Tibial nerve (tissue), 4 donors: Measurements from ENCODE around the gene MRM1. TPM values are rescaled to one million over a fixed set of nuclear protein-coding genes. Genes with fewer than 3 reads are reported as not detected.

Experiments used
- DNase-seq, 2 donors: peaks; one replicate each; pipeline ENCODE4 v3.0.0-alpha.2; 2019; ENCODE audit warnings: low spot score in 2 of 2
- H3K27ac ChIP-seq, 4 donors: fragments of 200-600 bp; sonication (generic) in 3 of 4; one replicate each; pipeline ENCODE4 v1.5.1; 2017 to 2019; ENCODE audit warnings: mild to moderate bottlenecking in 1 of 4
- H3K27me3 ChIP-seq, 2 donors: fragments of 200-600 bp; sonication (generic) in 1 of 2; one replicate each; pipeline versions ENCODE4 v1.5.1 to v1.6.0; 2017 to 2019
- H3K36me3 ChIP-seq, 3 donors: fragments of 200-600 bp; sonication (generic); one replicate each; pipeline ENCODE4 v1.5.1; 2018 to 2019
- H3K4me1 ChIP-seq, 4 donors: fragments of 200-600 bp; sonication (generic) in 3 of 4; one replicate each; pipeline ENCODE4 v1.5.1; 2017 to 2019
- H3K4me3 ChIP-seq, 4 donors: fragments of 200-600 bp; sonication (generic) in 3 of 4; one replicate each; pipeline ENCODE4 v1.5.1; 2017 to 2019; ENCODE audit warnings: mild to moderate bottlenecking in 1 of 4, moderate library complexity in 1 of 4
- H3K9me3 ChIP-seq, 4 donors: fragments of 200-600 bp; sonication (generic) in 3 of 4; one replicate each; pipeline ENCODE4 v1.5.1; 2017 to 2019
- EP300 ChIP-seq, 2 donors: sonication (generic); formaldehyde crosslinking; IDR thresholded peaks; one replicate each; pipeline ENCODE4 v1.6.1; 2017; ENCODE audit warnings: antibody characterized with exemption in 2 of 2, mild to moderate bottlenecking in 1 of 2
- POLR2A ChIP-seq, 2 donors: fragments of 450-650 bp; IDR thresholded peaks; one replicate each; pipeline ENCODE4 v1.6.1; 2017; ENCODE audit warnings: antibody characterized with exemption in 2 of 2, mild to moderate bottlenecking in 2 of 2, moderate library complexity in 2 of 2
- WGBS, 2 donors: methylation state at CpG; one replicate each; pipeline ENCODE4 v1.1.5; 2018; 5-methylcytosine and 5-hydroxymethylcytosine counted together
- total RNA-seq, 4 donors: library from RNA; depleted of rRNA; stranded (reverse); fragments of >200 nt; gene quantifications; one replicate each; pipeline ENCODE4 v1.1.0, GENCODE V29; 2016
- TF ChIP-seq, protein P1 (sequence below), 5 experiments: fragments of 200-600 bp in 3 of 5; fragments of 450-650 bp in 2 of 5; sonication (generic) in 3 of 5; IDR thresholded peaks; one replicate each; pipeline ENCODE4 v1.5.1; 2016 to 2019; ENCODE audit warnings: antibody characterized with exemption in 5 of 5, mild to moderate bottlenecking in 3 of 5, moderate library complexity in 2 of 5

MRM1 gene
- total RNA-seq, 4 donors from 2014 or later: 9.8 to 14.2 (median 11.5) TPM

DNA sequence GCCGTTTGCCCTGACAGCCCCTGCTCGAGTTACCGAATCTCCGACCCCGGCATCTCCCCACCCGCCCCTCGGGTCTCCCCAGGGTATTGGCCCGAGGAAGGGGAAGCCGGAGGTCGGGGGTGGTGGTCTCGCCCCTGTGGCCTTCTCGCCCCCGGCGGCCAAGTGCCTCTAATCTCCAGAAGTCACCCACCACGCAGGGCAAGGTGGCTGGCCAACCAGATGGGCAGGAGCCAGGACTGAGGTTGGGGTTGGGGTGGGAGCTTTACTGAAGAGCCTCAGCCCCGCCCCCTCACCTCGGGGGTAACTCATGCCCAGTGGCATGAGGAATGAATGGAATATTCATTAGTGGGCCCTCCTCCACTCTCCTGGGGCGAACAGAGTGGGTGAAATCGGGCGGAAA lies 9.1 kb upstream of the MRM1 start:
- H3K4me1 ChIP-seq: peaks cover 0 to 23% (median 10%) of the 10 kb centered on the region in 4 donors
- WGBS, 2 donors: 4 to 6% methylated on average over 18 to 20 of the region's 20 CpGs
- TF ChIP-seq POLR2A (IDR thresholded peaks at IDR 0.05) (no peak), EP300 (IDR thresholded peaks at IDR 0.05) (no peak)
- TF ChIP-seq, protein P1, sequence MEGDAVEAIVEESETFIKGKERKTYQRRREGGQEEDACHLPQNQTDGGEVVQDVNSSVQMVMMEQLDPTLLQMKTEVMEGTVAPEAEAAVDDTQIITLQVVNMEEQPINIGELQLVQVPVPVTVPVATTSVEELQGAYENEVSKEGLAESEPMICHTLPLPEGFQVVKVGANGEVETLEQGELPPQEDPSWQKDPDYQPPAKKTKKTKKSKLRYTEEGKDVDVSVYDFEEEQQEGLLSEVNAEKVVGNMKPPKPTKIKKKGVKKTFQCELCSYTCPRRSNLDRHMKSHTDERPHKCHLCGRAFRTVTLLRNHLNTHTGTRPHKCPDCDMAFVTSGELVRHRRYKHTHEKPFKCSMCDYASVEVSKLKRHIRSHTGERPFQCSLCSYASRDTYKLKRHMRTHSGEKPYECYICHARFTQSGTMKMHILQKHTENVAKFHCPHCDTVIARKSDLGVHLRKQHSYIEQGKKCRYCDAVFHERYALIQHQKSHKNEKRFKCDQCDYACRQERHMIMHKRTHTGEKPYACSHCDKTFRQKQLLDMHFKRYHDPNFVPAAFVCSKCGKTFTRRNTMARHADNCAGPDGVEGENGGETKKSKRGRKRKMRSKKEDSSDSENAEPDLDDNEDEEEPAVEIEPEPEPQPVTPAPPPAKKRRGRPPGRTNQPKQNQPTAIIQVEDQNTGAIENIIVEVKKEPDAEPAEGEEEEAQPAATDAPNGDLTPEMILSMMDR (IDR thresholded peaks at IDR 0.05): no peak
- peaks cover 0 to 24% (median 0%) of the 10 kb centered on the region in 3 donors for H3K36me3 ChIP-seq
- no peaks in the 10 kb centered on the region for H3K9me3 ChIP-seq
- no peak for DNase-seq
- H3K4me3 ChIP-seq: peak overlapping the region; percentile 44 to 85 (median 69)
- peak overlapping the region in 3 of 4 donors; percentile 57 to 84 (median 79) for H3K27ac ChIP-seq
- no peaks in the 10 kb centered on the region for H3K27me3 ChIP-seq

GRCh38 chr17:36592716-36593321 lies 8.6 kb upstream of the MRM1 start:
- peaks cover 0 to 23% (median 10%) of the 10 kb centered on the region in 4 donors for H3K4me1 ChIP-seq
- peak overlapping the region in 3 of 4 donors; percentile 44 to 85 (median 67) for H3K4me3 ChIP-seq
- H3K27me3 ChIP-seq: no peaks in the 10 kb centered on the region
- no peaks in the 10 kb centered on the region for H3K9me3 ChIP-seq
- TF ChIP-seq, protein P1 (IDR thresholded peaks at IDR 0.05): no peak
- TF ChIP-seq EP300 (IDR thresholded peaks at IDR 0.05) (no peak), POLR2A (IDR thresholded peaks at IDR 0.05) (no peak)
- 38 to 49% methylated on average over 4 of the region's 4 CpGs for WGBS, 2 donors
- peak overlapping the region in 1 of 4 donors; percentile 84 for H3K27ac ChIP-seq
- peaks cover 0 to 19% (median 0%) of the 10 kb centered on the region in 3 donors for H3K36me3 ChIP-seq
- DNase-seq: no peak

DNA sequence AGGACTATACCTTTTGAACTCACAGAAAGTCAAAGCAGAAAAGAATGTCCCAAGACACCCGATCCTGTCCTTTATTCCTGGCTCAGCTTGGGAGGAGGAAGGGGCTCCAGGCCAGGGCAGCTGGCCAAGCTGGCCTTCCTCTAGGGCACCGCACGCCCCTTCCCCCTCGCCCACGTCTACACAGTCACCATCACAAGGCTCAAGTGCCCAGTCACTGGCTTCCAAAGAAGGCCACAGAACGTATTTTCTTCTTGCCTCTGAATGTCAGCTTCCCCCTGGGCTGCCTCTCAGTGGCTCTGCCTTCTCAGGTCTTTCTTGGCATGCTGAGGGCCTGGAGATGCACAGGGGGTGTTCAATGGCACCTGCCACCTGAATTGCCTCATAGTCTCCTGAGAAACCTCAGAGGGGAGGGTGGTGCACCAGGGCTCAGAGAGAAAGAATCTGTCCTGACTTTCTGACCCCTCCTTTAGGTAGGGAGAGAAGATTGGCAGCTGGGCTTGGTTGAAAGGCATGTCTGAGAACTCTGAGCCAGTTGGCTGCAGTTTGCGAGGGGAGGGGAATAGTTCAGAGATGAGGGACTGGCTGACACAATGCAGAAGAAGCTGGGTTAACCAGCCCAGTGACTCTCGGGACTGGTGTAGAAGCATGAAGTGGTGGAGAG lies 7.6 kb upstream of the MRM1 start:
- no peak for DNase-seq
- no peak for TF ChIP-seq POLR2A (IDR thresholded peaks at IDR 0.05)
- TF ChIP-seq, protein P1 (IDR thresholded peaks at IDR 0.05): no peak
- TF ChIP-seq EP300 (IDR thresholded peaks at IDR 0.05): no peak
- Histone ChIP-seq H3K4me3 (no peak overlapping the region), H3K9me3 (no peaks in the 10 kb centered on the region), H3K27ac (peak overlapping the region in 1 of 4 donors; percentile 61), H3K4me1 (peaks cover 0 to 23% (median 10%) of the 10 kb centered on the region in 4 donors), H3K27me3 (no peaks in the 10 kb centered on the region), H3K36me3 (peaks cover 0 to 10% (median 0%) of the 10 kb centered on the region in 3 donors)
- 48 to 57% methylated on average over 8 of the region's 8 CpGs for WGBS, 2 donors

DNA sequence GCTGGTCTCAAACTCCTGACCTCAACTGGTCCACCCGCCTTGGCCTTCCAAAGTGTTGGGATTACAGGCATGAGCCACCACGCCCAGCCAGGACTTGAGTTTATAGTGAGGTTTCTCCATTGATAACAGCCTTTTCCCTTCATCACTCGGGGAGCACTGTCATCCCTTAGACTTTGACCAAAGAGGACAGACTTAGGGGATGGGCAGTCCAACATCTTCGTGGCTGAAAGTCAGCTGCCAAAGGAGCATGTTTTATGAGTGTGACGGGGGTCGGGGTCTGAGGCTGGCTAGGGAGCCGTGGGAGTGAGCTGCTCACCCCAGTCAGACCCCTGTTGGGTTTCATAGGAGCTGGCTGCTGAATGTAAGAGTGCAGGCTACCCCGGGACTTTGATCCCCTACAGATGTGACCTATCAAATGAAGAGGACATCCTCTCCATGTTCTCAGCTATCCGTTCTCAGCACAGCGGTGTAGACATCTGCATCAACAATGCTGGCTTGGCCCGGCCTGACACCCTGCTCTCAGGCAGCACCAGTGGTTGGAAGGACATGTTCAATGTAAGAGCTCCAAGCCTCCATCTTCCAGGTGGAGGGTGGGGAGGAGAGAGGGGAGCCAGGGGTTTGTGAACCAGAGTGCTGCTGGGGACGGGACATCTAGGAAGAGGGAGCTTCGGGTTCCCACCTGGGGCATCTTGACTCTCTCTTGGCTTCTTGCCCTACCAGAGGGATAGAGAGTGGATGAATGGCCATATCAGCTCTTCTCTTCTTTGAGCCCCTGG lies 6.6 kb upstream of the MRM1 start:
- Histone ChIP-seq H3K27ac (no peak overlapping the region), H3K36me3 (peaks cover 0 to 4% (median 0%) of the 10 kb centered on the region in 3 donors), H3K27me3 (no peaks in the 10 kb centered on the region), H3K4me3 (no peak overlapping the region), H3K9me3 (no peaks in the 10 kb centered on the region), H3K4me1 (peaks cover 0 to 23% (median 10%) of the 10 kb centered on the region in 4 donors)
- WGBS, 2 donors: 69 to 77% methylated on average over 10 to 13 of the region's 13 CpGs
- DNase-seq: no peak
- TF ChIP-seq, protein P1 (IDR thresholded peaks at IDR 0.05): no peak
- TF ChIP-seq EP300 (IDR thresholded peaks at IDR 0.05) (no peak), POLR2A (IDR thresholded peaks at IDR 0.05) (no peak)
